Measurements from ENCODE around the gene PLIN5. TPM values are rescaled to one million over a fixed set of nuclear protein-coding genes. Genes with fewer than 3 reads are reported as not detected.
"Not testable (repeated sequence)": the region's sequence is repeated elsewhere in the genome, so short reads cannot be mapped to it uniquely, and the experiment has no call there.

The PLIN5 gene
- total RNA-seq, 1 experiment from 2014 or later, result not detected

- no peak for DNase-seq (ENCODE audit: low read depth)
Observed at GRCh38 chr19:4570402-4570801, 35.4 kb upstream of the PLIN5 start.

- DNase-seq (ENCODE audit: low read depth), result no peak
Observed at GRCh38 chr19:4568886-4569285, 33.9 kb upstream of the PLIN5 start.

GRCh38 chr19:4567584-4568071 is 32.6 kb upstream of the PLIN5 start:
- DNase-seq (ENCODE audit: low read depth), result peak; percentile 51

- DNase-seq (ENCODE audit: low read depth), result no peak
Observed at GRCh38 chr19:4566402-4567051, 31.5 kb upstream of the PLIN5 start.

GRCh38 chr19:4563562-4563961 is 28.5 kb upstream of the PLIN5 start:
- DNase-seq (ENCODE audit: low read depth), result not testable (repeated sequence)

GRCh38 chr19:4562085-4562484 is 27.1 kb upstream of the PLIN5 start:
- DNase-seq (ENCODE audit: low read depth), result not testable (repeated sequence)

GRCh38 chr19:4559569-4559968 is 24.5 kb upstream of the PLIN5 start, which contains the start of gene SEMA6B:
SEMA6B (minus strand) TSS chr19:4559684; CDS start chr19:4558457, 1,227 bp downstream.
- no peak for DNase-seq (ENCODE audit: low read depth)

GRCh38 chr19:4557971-4558941 is 23.2 kb upstream of the PLIN5 start:
- no peak for DNase-seq (ENCODE audit: low read depth)

GRCh38 chr19:4557144-4557970 is 22.3 kb upstream of the PLIN5 start:
- no peak for DNase-seq (ENCODE audit: low read depth)

GRCh38 chr19:4556597-4557127 is 21.6 kb upstream of the PLIN5 start:
- no peak for DNase-seq (ENCODE audit: low read depth)

GRCh38 chr19:4555657-4556561 is 20.9 kb upstream of the PLIN5 start:
- no peak for DNase-seq (ENCODE audit: low read depth)

GRCh38 chr19:4554717-4555116 is 19.7 kb upstream of the PLIN5 start:
- DNase-seq (ENCODE audit: low read depth), result no peak

- no peak for DNase-seq (ENCODE audit: low read depth)
Observed at GRCh38 chr19:4553775-4554174, 18.8 kb upstream of the PLIN5 start.

- DNase-seq (ENCODE audit: low read depth), result no peak
Observed at GRCh38 chr19:4553092-4553695, 18.2 kb upstream of the PLIN5 start.

- DNase-seq (ENCODE audit: low read depth), result no peak
Observed at GRCh38 chr19:4552525-4552819, 17.4 kb upstream of the PLIN5 start.

GRCh38 chr19:4550479-4551050 is 15.5 kb upstream of the PLIN5 start:
- DNase-seq (ENCODE audit: low read depth), result no peak

GRCh38 chr19:4550018-4550417 is 15.0 kb upstream of the PLIN5 start:
- no peak for DNase-seq (ENCODE audit: low read depth)

- DNase-seq (ENCODE audit: low read depth), result no peak
Observed at GRCh38 chr19:4548238-4548584, 13.2 kb upstream of the PLIN5 start.
